ENCODE results near the gene UBXN6.

Gene UBXN6

DNA sequence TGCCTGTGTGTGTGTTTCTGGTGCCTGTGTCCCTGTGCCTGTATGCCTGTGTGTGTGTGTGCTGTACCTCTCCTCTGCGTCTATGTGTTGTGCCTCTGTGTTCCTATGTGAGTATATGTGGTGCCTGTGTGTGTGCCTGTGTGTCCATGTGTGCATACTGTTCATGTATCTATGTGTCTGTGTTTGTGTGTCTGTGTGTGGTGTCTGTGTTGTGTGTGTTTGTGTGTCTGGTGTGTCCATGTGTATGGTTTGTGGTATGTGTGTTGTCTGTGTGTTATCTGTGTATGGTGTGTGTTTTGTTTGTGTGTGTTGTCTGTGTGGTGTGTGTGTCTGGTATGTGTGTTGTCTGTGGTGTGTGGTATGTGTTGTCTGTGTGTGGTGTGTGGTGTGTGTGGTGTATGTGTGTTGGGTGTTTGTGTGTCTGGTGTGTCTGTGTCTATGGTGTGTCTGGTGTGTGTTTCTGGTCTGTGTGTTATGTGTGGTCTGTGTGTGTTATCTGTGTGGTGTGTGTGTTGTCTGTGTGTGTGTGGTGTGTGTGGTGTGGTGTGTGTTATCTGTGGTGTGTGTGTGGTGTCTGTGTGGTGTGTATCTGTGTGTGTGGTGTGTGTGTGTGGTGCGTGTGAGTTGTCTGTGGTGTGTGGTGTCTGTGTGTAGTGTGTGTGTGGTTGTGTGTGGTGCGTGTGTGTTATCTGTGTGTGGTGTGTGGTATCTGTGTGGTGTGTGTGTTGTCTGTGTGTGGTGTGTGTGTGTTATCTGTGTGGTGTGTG lies 34.9 kb upstream of the UBXN6 start:
- Histone ChIP-seq H3K9me3 (ENCODE audit: low read length) (no peaks in the 10 kb centered on the region), H3K9ac (ENCODE audit: low read length) (no peak overlapping the region), H3K4me1 (ENCODE audit: insufficient read depth, low read length) (no peaks in the 10 kb centered on the region), H3K27me3 (ENCODE audit: control insufficient read depth in 1 of 2, insufficient read depth in 2 of 2, low read length in 2 of 2) (no peaks in the 10 kb centered on the region), H3K4me3 (ENCODE audit: low read depth in 1 of 2, low read length in 2 of 2) (no peak overlapping the region), H3K27ac (ENCODE audit: low read depth, low read length) (no peak overlapping the region), H3K36me3 (ENCODE audit: insufficient read depth, low read length) (peaks cover 61% of the 10 kb centered on the region)

- H3K27ac ChIP-seq (ENCODE audit: low read depth, low read length), result no peak overlapping the region
- H3K4me1 ChIP-seq (ENCODE audit: insufficient read depth, low read length), result no peaks in the 10 kb centered on the region
- H3K4me3 ChIP-seq (ENCODE audit: low read depth in 1 of 2, low read length in 2 of 2), result no peak overlapping the region
- H3K9ac ChIP-seq (ENCODE audit: low read length), result no peak overlapping the region
- no peaks in the 10 kb centered on the region for H3K27me3 ChIP-seq (ENCODE audit: control insufficient read depth in 1 of 2, insufficient read depth in 2 of 2, low read length in 2 of 2)
- peaks cover 55% of the 10 kb centered on the region for H3K36me3 ChIP-seq (ENCODE audit: insufficient read depth, low read length)
- no peaks in the 10 kb centered on the region for H3K9me3 ChIP-seq (ENCODE audit: low read length)
Observed at GRCh38 chr19:4491446-4491845, 33.9 kb upstream of the UBXN6 start.

GRCh38 chr19:4488496-4488895 lies 30.9 kb upstream of the UBXN6 start:
- H3K27ac ChIP-seq (ENCODE audit: low read depth, low read length), result no peak overlapping the region
- H3K9me3 ChIP-seq (ENCODE audit: low read length), result no peaks in the 10 kb centered on the region
- H3K4me3 ChIP-seq (ENCODE audit: low read depth in 1 of 2, low read length in 2 of 2), result no peak overlapping the region
- peaks cover 41% of the 10 kb centered on the region for H3K36me3 ChIP-seq (ENCODE audit: insufficient read depth, low read length)
- H3K9ac ChIP-seq (ENCODE audit: low read length), result no peak overlapping the region
- H3K4me1 ChIP-seq (ENCODE audit: insufficient read depth, low read length), result no peaks in the 10 kb centered on the region
- H3K27me3 ChIP-seq (ENCODE audit: control insufficient read depth in 1 of 2, insufficient read depth in 2 of 2, low read length in 2 of 2), result no peaks in the 10 kb centered on the region

GRCh38 chr19:4487572-4487971 lies 30.0 kb upstream of the UBXN6 start:
- H3K36me3 ChIP-seq (ENCODE audit: insufficient read depth, low read length), result peaks cover 31% of the 10 kb centered on the region
- H3K4me1 ChIP-seq (ENCODE audit: insufficient read depth, low read length), result no peaks in the 10 kb centered on the region
- H3K9me3 ChIP-seq (ENCODE audit: low read length), result no peaks in the 10 kb centered on the region
- no peaks in the 10 kb centered on the region for H3K27me3 ChIP-seq (ENCODE audit: control insufficient read depth in 1 of 2, insufficient read depth in 2 of 2, low read length in 2 of 2)
- no peak overlapping the region for H3K27ac ChIP-seq (ENCODE audit: low read depth, low read length)
- no peak overlapping the region for H3K9ac ChIP-seq (ENCODE audit: low read length)
- no peak overlapping the region for H3K4me3 ChIP-seq (ENCODE audit: low read depth in 1 of 2, low read length in 2 of 2)

DNA sequence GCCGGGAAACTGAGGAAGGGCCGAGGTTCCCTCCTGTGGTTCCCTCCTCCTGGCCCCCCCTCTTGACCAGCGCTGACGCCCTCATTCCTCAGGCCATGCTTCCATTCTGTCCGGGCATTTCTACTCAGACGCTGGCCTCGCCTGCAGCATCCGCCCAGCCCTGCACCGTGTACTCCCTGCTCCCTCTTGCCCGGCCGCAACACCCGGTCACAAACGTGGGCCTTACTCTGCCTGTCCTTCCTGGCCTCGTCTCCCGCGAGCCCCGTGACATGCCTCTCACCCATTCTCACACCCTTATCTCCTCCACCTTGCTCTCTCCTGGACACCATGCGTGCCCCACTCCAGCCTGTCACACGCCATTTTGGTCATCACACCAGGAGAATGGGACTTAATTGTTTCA lies 25.8 kb upstream of the UBXN6 start:
- H3K36me3 ChIP-seq (ENCODE audit: insufficient read depth, low read length), result no peaks in the 10 kb centered on the region
- H3K27ac ChIP-seq (ENCODE audit: low read depth, low read length), result no peak overlapping the region
- H3K9me3 ChIP-seq (ENCODE audit: low read length), result no peaks in the 10 kb centered on the region
- H3K27me3 ChIP-seq (ENCODE audit: control insufficient read depth in 1 of 2, insufficient read depth in 2 of 2, low read length in 2 of 2), result no peaks in the 10 kb centered on the region
- H3K9ac ChIP-seq (ENCODE audit: low read length), result no peak overlapping the region
- H3K4me3 ChIP-seq (ENCODE audit: low read depth in 1 of 2, low read length in 2 of 2), result no peak overlapping the region
- H3K4me1 ChIP-seq (ENCODE audit: insufficient read depth, low read length), result no peaks in the 10 kb centered on the region

GRCh38 chr19:4482721-4483364 lies 25.2 kb upstream of the UBXN6 start:
- H3K36me3 ChIP-seq (ENCODE audit: insufficient read depth, low read length), result no peaks in the 10 kb centered on the region
- H3K4me1 ChIP-seq (ENCODE audit: insufficient read depth, low read length), result no peaks in the 10 kb centered on the region

GRCh38 chr19:4477034-4477801 lies 19.6 kb upstream of the UBXN6 start:
- Histone ChIP-seq H3K27ac (ENCODE audit: low read depth, low read length) (no peak overlapping the region), H3K4me3 (ENCODE audit: low read depth in 1 of 2, low read length in 2 of 2) (no peak overlapping the region), H3K9me3 (ENCODE audit: low read length) (no peaks in the 10 kb centered on the region), H3K27me3 (ENCODE audit: control insufficient read depth in 1 of 2, insufficient read depth in 2 of 2, low read length in 2 of 2) (no peaks in the 10 kb centered on the region), H3K4me1 (ENCODE audit: insufficient read depth, low read length) (peaks cover 21% of the 10 kb centered on the region), H3K36me3 (ENCODE audit: insufficient read depth, low read length) (peaks cover 13% of the 10 kb centered on the region), H3K9ac (ENCODE audit: low read length) (no peak overlapping the region)

More at GRCh38 chr19:4482721-4483364, 25.2 kb upstream of the UBXN6 start:
- H3K9ac ChIP-seq (ENCODE audit: low read length), result no peak overlapping the region
- no peak overlapping the region for H3K27ac ChIP-seq (ENCODE audit: low read depth, low read length)
- no peaks in the 10 kb centered on the region for H3K27me3 ChIP-seq (ENCODE audit: control insufficient read depth in 1 of 2, insufficient read depth in 2 of 2, low read length in 2 of 2)
- no peaks in the 10 kb centered on the region for H3K9me3 ChIP-seq (ENCODE audit: low read length)
- H3K4me3 ChIP-seq (ENCODE audit: low read depth in 1 of 2, low read length in 2 of 2), result no peak overlapping the region

- peak overlapping the region; percentile 27 for H3K27ac ChIP-seq (ENCODE audit: low read depth, low read length)
- H3K4me3 ChIP-seq (ENCODE audit: low read depth in 1 of 2, low read length in 2 of 2), result peak overlapping the region in 1 of 2 donors; percentile 28
- H3K4me1 ChIP-seq (ENCODE audit: insufficient read depth, low read length), result peaks cover 21% of the 10 kb centered on the region
- no peaks in the 10 kb centered on the region for H3K27me3 ChIP-seq (ENCODE audit: control insufficient read depth in 1 of 2, insufficient read depth in 2 of 2, low read length in 2 of 2)
- peaks cover 13% of the 10 kb centered on the region for H3K36me3 ChIP-seq (ENCODE audit: insufficient read depth, low read length)
- no peaks in the 10 kb centered on the region for H3K9me3 ChIP-seq (ENCODE audit: low read length)
- no peak overlapping the region for H3K9ac ChIP-seq (ENCODE audit: low read length)
Observed at GRCh38 chr19:4474514-4475022, 17.0 kb upstream of the UBXN6 start.

- peak overlapping the region in 1 of 2 donors; percentile 28 for H3K4me3 ChIP-seq (ENCODE audit: low read depth in 1 of 2, low read length in 2 of 2)
Observed at GRCh38 chr19:4473763-4474513, 16.3 kb upstream of the UBXN6 start.

DNA sequence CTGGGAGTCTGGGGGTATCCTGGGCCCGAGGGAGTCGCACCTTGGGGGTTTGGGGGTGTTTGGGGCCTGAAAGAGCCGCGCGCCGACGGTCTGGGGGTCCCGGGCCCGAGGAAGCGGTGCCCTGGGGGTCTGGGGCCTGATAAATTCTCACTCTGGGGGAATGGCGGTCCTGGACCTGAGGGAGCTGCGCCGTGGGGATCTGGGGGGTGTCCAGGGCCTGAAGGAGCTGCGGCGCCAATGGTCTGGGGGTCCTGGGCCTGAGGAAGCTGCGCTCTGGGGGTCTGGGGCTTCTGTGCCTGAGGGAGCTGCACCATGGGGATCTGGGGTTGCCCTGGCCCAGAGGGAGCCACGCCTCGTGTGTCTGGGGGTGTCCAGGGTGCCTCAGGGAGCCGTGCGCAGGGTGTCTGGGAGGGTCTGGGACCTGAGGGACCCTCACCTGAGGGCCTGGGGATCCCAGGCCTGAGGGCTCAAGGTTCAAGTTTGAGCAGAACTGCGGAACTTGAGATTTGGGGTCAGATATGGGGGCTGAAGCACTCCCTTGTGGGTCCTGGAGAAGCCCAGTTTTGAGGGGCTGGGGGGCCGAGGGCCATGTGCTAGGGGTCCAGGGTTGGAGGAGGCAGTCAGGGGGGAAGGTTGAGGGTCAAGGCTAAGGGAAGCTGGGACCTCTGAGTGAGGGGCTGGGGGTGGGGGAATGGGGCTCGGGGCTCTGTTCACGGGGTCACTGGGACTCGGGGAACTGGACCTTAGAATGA lies 15.6 kb upstream of the UBXN6 start:
- no peaks in the 10 kb centered on the region for H3K9me3 ChIP-seq (ENCODE audit: low read length)

More at GRCh38 chr19:4473763-4474513, 16.3 kb upstream of the UBXN6 start:
- peaks cover 21% of the 10 kb centered on the region for H3K4me1 ChIP-seq (ENCODE audit: insufficient read depth, low read length)
- no peaks in the 10 kb centered on the region for H3K9me3 ChIP-seq (ENCODE audit: low read length)
- H3K27me3 ChIP-seq (ENCODE audit: control insufficient read depth in 1 of 2, insufficient read depth in 2 of 2, low read length in 2 of 2), result no peaks in the 10 kb centered on the region
- peaks cover 13% of the 10 kb centered on the region for H3K36me3 ChIP-seq (ENCODE audit: insufficient read depth, low read length)
- H3K27ac ChIP-seq (ENCODE audit: low read depth, low read length), result peak overlapping the region; percentile 27
- no peak overlapping the region for H3K9ac ChIP-seq (ENCODE audit: low read length)

More for the DNA sequence above, 15.6 kb upstream of the UBXN6 start:
- Histone ChIP-seq H3K4me1 (ENCODE audit: insufficient read depth, low read length) (peaks cover 21% of the 10 kb centered on the region), H3K36me3 (ENCODE audit: insufficient read depth, low read length) (peaks cover 13% of the 10 kb centered on the region), H3K27me3 (ENCODE audit: control insufficient read depth in 1 of 2, insufficient read depth in 2 of 2, low read length in 2 of 2) (no peaks in the 10 kb centered on the region), H3K4me3 (ENCODE audit: low read depth in 1 of 2, low read length in 2 of 2) (peak overlapping the region; percentile 68 to 78), H3K27ac (ENCODE audit: low read depth, low read length) (peak overlapping the region; percentile 48), H3K9ac (ENCODE audit: low read length) (peak overlapping the region; percentile 49)
